ENCODE data around the gene SMAD4. TPM values are rescaled to one million over a fixed set of nuclear protein-coding genes. Genes with fewer than 3 reads are reported as not detected.

The SMAD4 gene
- 100 to 1,000 TPM; 113 to 168 (median 130) TPM for total RNA-seq

GRCh38 chr18:51029694-51030536, at the start of gene SMAD4:
TSS of gene SMAD4 (plus strand) at chr18:51030213. CDS start at chr18:51047047, 16,834 bp downstream.
- 1% methylated on average over 13 of the region's 79 CpGs for WGBS
- peaks cover 0 to 20% (median 8%) of the 10 kb centered on the region in 4 donors for H3K36me3 ChIP-seq
- intact Hi-C loops (cut with DNase I) = loop anchor here (2.0 to 5.0 kb wide), 2 partner anchors 61 to 153 kb away; partner anchors contain the start of genes ELAC1 and ME2
- peak; percentile 99 for DNase-seq (ENCODE audit: extremely low spot score)
- H3K27me3 ChIP-seq = no peaks in the 10 kb centered on the region
- H3K27ac ChIP-seq (replicated peaks in 1 of 4) = peak within 1 kb of the TSS; percentile 96 to 100 (median 98)
- H3K4me1 ChIP-seq = peaks cover 37 to 75% (median 59%) of the 10 kb centered on the region in 4 donors
- peak; percentile 97 to 98 for TF ChIP-seq POLR2AphosphoS5 (IDR thresholded peaks at IDR 0.05)
- TF ChIP-seq POLR2A (IDR thresholded peaks at IDR 0.05; ENCODE audit: low read depth) = peak; percentile 62
- TF ChIP-seq EP300 (IDR thresholded peaks at IDR 0.05) = no peak
- no peak for TF ChIP-seq CTCF (IDR thresholded peaks at IDR 0.05)
- H3K9me3 ChIP-seq = no peaks in the 10 kb centered on the region
- peak within 1 kb of the TSS; percentile 60 to 94 (median 82) for H3K4me3 ChIP-seq

- intact Hi-C loops (cut with DNase I) = no loop called here
- TF ChIP-seq POLR2AphosphoS5 (IDR thresholded peaks at IDR 0.05) (no peak), POLR2A (IDR thresholded peaks at IDR 0.05; ENCODE audit: low read depth) (no peak), CTCF (IDR thresholded peaks at IDR 0.05) (no peak), EP300 (IDR thresholded peaks at IDR 0.05) (no peak)
- Histone ChIP-seq H3K9me3 (no peaks in the 10 kb centered on the region), H3K4me1 (peaks cover 4 to 15% (median 10%) of the 10 kb centered on the region in 4 donors), H3K4me3 (no peak overlapping the region), H3K36me3 (peaks cover 14 to 50% (median 33%) of the 10 kb centered on the region in 4 donors), H3K27me3 (no peaks in the 10 kb centered on the region), H3K27ac (replicated peaks in 1 of 4) (no peak overlapping the region)
- no peak for DNase-seq (ENCODE audit: extremely low spot score)
- WGBS = 86% methylated on average over 1 of the region's 1 CpG
Measured at GRCh38 chr18:50981381-50981780, 48.6 kb upstream of the SMAD4 start.

GRCh38 chr18:50982086-50982801, 47.8 kb upstream of the SMAD4 start:
- TF ChIP-seq CTCF (IDR thresholded peaks at IDR 0.05) (no peak), POLR2A (IDR thresholded peaks at IDR 0.05; ENCODE audit: low read depth) (no peak), EP300 (IDR thresholded peaks at IDR 0.05) (no peak), POLR2AphosphoS5 (IDR thresholded peaks at IDR 0.05) (no peak)
- no peak overlapping the region for H3K4me3 ChIP-seq
- no peaks in the 10 kb centered on the region for H3K27me3 ChIP-seq
- peaks cover 11 to 24% (median 19%) of the 10 kb centered on the region in 4 donors for H3K4me1 ChIP-seq
- no peak for DNase-seq (ENCODE audit: extremely low spot score)
- intact Hi-C loops (cut with DNase I) = no loop called here
- WGBS = 88% methylated on average over 8 of the region's 8 CpGs
- no peak overlapping the region for H3K27ac ChIP-seq (replicated peaks in 1 of 4)
- H3K36me3 ChIP-seq = peaks cover 11 to 41% (median 24%) of the 10 kb centered on the region in 4 donors
- no peaks in the 10 kb centered on the region for H3K9me3 ChIP-seq

DNA sequence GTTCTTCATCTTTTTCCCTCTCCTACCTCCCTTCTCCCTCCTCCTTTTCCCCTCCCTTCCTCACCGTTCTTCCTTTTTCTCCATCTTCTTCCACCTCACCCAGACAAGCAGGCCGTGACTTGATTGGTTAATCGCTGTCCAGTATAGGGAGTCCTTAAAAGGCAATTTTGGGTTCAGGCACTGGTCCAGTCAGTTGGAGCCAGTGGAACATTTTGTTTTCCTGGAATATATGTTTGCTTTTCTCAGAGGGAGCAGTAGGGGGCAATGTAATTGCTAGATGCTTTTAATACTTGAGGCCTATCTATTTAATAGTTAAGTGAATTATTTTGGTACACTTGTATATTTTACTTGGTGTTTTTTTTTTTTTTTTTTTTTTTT, 47.2 kb upstream of the SMAD4 start:
- Histone ChIP-seq H3K9me3 (no peaks in the 10 kb centered on the region), H3K4me1 (peaks cover 14 to 28% (median 24%) of the 10 kb centered on the region in 4 donors), H3K36me3 (peaks cover 6 to 36% (median 19%) of the 10 kb centered on the region in 4 donors), H3K4me3 (no peak overlapping the region), H3K27me3 (no peaks in the 10 kb centered on the region), H3K27ac (replicated peaks in 1 of 4) (no peak overlapping the region)
- intact Hi-C loops (cut with DNase I) = no loop called here
- DNase-seq (ENCODE audit: extremely low spot score) = no peak
- 92% methylated on average over 3 of the region's 3 CpGs for WGBS
- TF ChIP-seq POLR2A (IDR thresholded peaks at IDR 0.05; ENCODE audit: low read depth) (no peak), EP300 (IDR thresholded peaks at IDR 0.05) (no peak), POLR2AphosphoS5 (IDR thresholded peaks at IDR 0.05) (no peak), CTCF (IDR thresholded peaks at IDR 0.05) (no peak)

All from esophagus muscularis mucosa (tissue), 4 donors.